SU-DHL-6 (cell line): Measurements from ENCODE around the gene UBE4B.

Experiments
- H2AFZ ChIP-seq: fragments of 200-600 bp; sonication (generic); 2 replicates; pipeline ENCODE4 v1.6.1; 2014; ENCODE audit warnings: low read depth, mild to moderate bottlenecking, moderate library complexity, mixed read lengths, antibody characterized with exemption, low read length; ENCODE audit not compliant: severe bottlenecking
- H3F3A ChIP-seq: fragments of 200-600 bp; shearing (Covaris generic); 2 replicates; pipeline ENCODE4 v1.6.0; 2016; ENCODE audit warnings: antibody characterized with exemption, mild to moderate bottlenecking; ENCODE audit not compliant: insufficient read depth
- H3K27ac ChIP-seq: fragments of 200-600 bp; sonication (generic); 2 replicates; pipeline ENCODE4 v1.5.1; 2016; ENCODE audit warnings: low read depth, mild to moderate bottlenecking, low read length, moderate library complexity, mixed read lengths
- H3K27me3 ChIP-seq: fragments of 200-600 bp; sonication (generic), shearing (Covaris generic); 2 replicates; pipeline ENCODE4 v1.6.0; 2014; ENCODE audit warnings: mild to moderate bottlenecking, low read length
- H3K36me3 ChIP-seq: fragments of 200-600 bp; sonication (generic); 2 replicates; pipeline ENCODE4 v1.6.1; 2014; ENCODE audit warnings: mild to moderate bottlenecking, low read length, mixed read lengths
- H3K4me2 ChIP-seq: fragments of 300-600, 200-600 bp; shearing (Covaris generic), sonication (generic); 2 replicates; pipeline ENCODE4 v1.6.0; 2014; ENCODE audit warnings: low read length, low read depth, mild to moderate bottlenecking; ENCODE audit not compliant: poor library complexity, severe bottlenecking
- H3K4me3 ChIP-seq: fragments of 200-600 bp; sonication (generic); 2 replicates; pipeline ENCODE4 v1.5.1; 2014; ENCODE audit warnings: antibody characterized with exemption, low read length, mild to moderate bottlenecking, mixed read lengths; ENCODE audit not compliant: insufficient read depth, poor library complexity, severe bottlenecking
- H3K79me2 ChIP-seq: fragments of 200-600 bp; sonication (generic); 2 replicates; pipeline ENCODE4 v1.6.1; 2014; ENCODE audit warnings: mild to moderate bottlenecking, low read length, moderate library complexity; ENCODE audit not compliant: insufficient read depth
- H3K9ac ChIP-seq: fragments of 200-600 bp; sonication (generic); 2 replicates; pipeline ENCODE4 v1.7.0; 2014; ENCODE audit warnings: mild to moderate bottlenecking, low read length
- H3K9me2 ChIP-seq: fragments of 200-600 bp; sonication (generic); replicated peaks from 2 replicates; pipeline ENCODE4 v1.6.1; 2014; ENCODE audit warnings: low read length; ENCODE audit not compliant: insufficient read depth
- H3K9me3 ChIP-seq: fragments of 200-600 bp; sonication (generic); 2 replicates; pipeline ENCODE4 v1.6.1; 2014; ENCODE audit warnings: low read length, mixed read lengths; ENCODE audit not compliant: insufficient read depth
- H4K20me1 ChIP-seq: fragments of 200-600 bp; sonication (generic); 2 replicates; pipeline ENCODE4 v1.6.1; 2014; ENCODE audit warnings: low read depth, mild to moderate bottlenecking, antibody characterized with exemption, low read length, moderate library complexity, mixed read lengths
- CTCF ChIP-seq: fragments of 200-600 bp; sonication (generic); IDR thresholded peaks from one replicate; pipeline ENCODE4 v1.5.1; 2017; ENCODE audit warnings: antibody characterized with exemption, mild to moderate bottlenecking, low read length, moderate library complexity; ENCODE audit not compliant: insufficient read depth, poor library complexity, severe bottlenecking
- EZH2phosphoT487 ChIP-seq: fragments of 200-600 bp; sonication (generic), shearing (Covaris generic); conservative IDR thresholded peaks from 2 replicates; pipeline ENCODE4 v1.6.1; 2018; ENCODE audit warnings: mild to moderate bottlenecking, antibody characterized with exemption, low read length, moderate library complexity, mixed read lengths

Gene UBE4B

DNA sequence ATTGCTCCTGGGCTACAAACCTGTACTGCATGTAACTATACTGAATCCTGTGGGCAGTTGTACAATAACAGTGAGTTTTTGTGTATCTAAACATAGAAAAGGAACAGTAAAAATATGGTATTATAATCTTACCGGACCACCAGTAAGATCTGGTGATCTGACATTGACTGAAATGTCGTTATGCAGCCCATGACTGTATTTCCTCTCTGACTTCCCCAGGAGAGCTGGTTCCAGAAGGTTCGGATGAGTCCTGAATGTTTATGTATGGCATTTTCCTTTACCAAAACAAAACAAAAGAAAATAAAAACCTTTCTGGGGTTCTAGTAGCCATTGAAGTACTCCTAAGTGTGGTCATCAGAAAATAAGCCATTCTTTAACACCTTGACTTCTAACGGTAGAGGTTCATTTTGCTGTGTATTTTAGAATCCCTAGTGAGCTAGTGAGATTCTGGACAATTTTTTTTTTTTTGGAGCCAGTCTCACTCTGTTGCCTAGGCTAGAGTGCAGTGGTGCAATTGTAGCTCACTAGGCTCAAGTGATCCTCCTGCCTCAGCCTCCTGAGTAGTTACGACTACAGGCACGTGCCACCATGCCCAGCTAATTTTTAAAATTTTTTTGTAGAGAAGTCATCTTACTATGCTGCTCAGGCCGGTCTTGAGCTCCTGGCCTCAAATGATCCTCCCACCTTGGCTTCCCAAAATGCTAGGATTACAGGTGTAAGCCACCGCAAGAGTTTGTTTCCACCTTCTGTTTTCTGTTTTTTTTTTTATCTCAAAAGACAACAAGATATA is 27.7 kb downstream of the UBE4B start:
- no peaks in the 10 kb centered on the region for H3K27me3 ChIP-seq
- H4K20me1 ChIP-seq = no peaks in the 10 kb centered on the region
- H3F3A ChIP-seq = no peaks in the 10 kb centered on the region
- no peaks in the 10 kb centered on the region for H3K36me3 ChIP-seq
- H3K79me2 ChIP-seq = no peaks in the 10 kb centered on the region; the same call in 1 of the 2 replicates
- no peak overlapping the region for H3K4me2 ChIP-seq
- H3K9me2 ChIP-seq = no peaks in the 10 kb centered on the region
- no peak overlapping the region for H3K4me3 ChIP-seq
- no peak for TF ChIP-seq CTCF
- TF ChIP-seq EZH2phosphoT487 = no peak
- no peak overlapping the region for H2AFZ ChIP-seq
- H3K9me3 ChIP-seq = no peaks in the 10 kb centered on the region
- no peak overlapping the region for H3K9ac ChIP-seq
- no peak overlapping the region for H3K27ac ChIP-seq

DNA sequence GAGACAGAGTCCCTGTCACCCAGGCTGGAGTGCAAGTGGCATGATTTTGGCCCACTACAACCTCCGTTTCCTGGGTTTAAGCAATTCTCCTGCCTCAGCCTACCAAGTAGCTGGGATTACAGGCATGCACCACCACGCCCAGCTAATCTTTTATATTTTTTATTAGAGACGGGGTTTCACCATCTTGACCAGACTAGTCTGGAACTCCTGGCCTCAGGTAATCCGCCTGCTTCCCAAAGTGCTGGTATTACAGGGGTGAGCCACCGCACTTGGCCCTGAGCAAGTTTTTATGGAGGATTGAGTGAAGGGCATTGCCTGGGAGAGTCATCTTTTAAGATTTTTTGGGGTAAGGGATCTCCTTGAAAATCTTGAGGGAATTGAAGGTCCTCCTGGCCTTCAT is 28.5 kb downstream of the UBE4B start:
- H3F3A ChIP-seq = no peaks in the 10 kb centered on the region
- no peaks in the 10 kb centered on the region for H3K9me3 ChIP-seq
- H3K27ac ChIP-seq = no peak overlapping the region
- H3K27me3 ChIP-seq = no peaks in the 10 kb centered on the region
- H2AFZ ChIP-seq = no peak overlapping the region
- no peak for TF ChIP-seq CTCF
- no peak for TF ChIP-seq EZH2phosphoT487
- H4K20me1 ChIP-seq = no peaks in the 10 kb centered on the region
- no peak overlapping the region for H3K9ac ChIP-seq
- no peaks in the 10 kb centered on the region for H3K36me3 ChIP-seq
- H3K4me2 ChIP-seq = no peak overlapping the region
- H3K9me2 ChIP-seq = no peaks in the 10 kb centered on the region
- H3K4me3 ChIP-seq = no peak overlapping the region
- no peaks in the 10 kb centered on the region; the same call in 1 of the 2 replicates for H3K79me2 ChIP-seq

GRCh38 chr1:10063878-10064277 is 31.1 kb downstream of the UBE4B start:
- no peak for TF ChIP-seq CTCF
- no peak for TF ChIP-seq EZH2phosphoT487
- H3F3A ChIP-seq = no peaks in the 10 kb centered on the region
- H3K9me2 ChIP-seq = no peaks in the 10 kb centered on the region
- H3K9ac ChIP-seq = no peak overlapping the region
- H3K4me2 ChIP-seq = no peak overlapping the region
- no peaks in the 10 kb centered on the region for H3K27me3 ChIP-seq
- H3K4me3 ChIP-seq = no peak overlapping the region
- no peak overlapping the region for H2AFZ ChIP-seq
- no peaks in the 10 kb centered on the region for H3K36me3 ChIP-seq
- no peak overlapping the region for H3K27ac ChIP-seq
- H3K9me3 ChIP-seq = no peaks in the 10 kb centered on the region
- no peaks in the 10 kb centered on the region for H4K20me1 ChIP-seq
- H3K79me2 ChIP-seq = no peaks in the 10 kb centered on the region
